ENCODE results near the gene KIDINS220. TPM values are rescaled to one million over a fixed set of nuclear protein-coding genes. Genes with fewer than 3 reads are reported as not detected.

Gene KIDINS220
- polyA plus RNA-seq, 1 donor from 2014 or later: 329 TPM

DNA sequence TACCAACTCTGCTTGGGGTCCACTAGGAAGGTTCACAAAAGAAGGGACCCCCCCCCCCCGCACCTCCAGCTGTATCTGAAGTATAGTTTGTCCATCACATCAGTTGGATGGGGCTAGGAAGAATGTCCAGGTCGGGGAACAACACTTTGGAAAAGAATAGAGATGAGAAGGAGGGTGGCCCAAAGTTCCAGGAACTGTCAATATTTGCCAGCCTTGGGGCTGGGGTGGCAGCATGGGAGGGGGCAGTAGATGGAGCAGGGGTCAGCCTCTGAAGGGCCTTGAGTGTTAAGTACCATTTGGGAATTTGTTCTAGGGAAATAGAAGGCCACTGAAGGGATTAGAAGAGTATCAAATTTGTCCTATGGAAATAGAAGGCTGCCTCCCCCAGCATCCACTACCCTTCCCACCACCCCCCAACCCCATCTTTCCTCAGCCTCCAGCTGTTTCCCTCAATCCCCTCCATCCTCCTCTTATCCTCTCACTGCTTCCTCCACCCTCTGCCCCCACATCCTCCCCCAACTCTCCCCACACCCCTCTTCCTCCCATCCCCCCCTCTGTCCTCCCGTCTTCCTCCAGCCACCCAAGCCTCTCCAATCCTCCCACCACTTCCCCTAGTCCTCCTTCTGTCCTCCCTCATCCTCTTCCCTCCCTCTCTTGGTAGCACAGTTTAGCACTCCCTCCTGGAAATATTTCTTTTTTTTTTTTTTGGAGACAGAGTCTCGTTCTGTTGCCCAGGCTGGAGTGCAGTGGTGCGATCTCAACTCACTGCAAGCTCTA, 2.0 kb upstream of the KIDINS220 start:
- H3K9me3 ChIP-seq (ENCODE audit: low read length): no peaks in the 10 kb centered on the region
- no peaks in the 10 kb centered on the region for H3K9me2 ChIP-seq (ENCODE audit: insufficient read depth, low read length)
- peaks cover 30% of the 10 kb centered on the region for H3K79me2 ChIP-seq (replicated peaks; ENCODE audit: insufficient read depth, low read length)
- TF ChIP-seq, protein P1, sequence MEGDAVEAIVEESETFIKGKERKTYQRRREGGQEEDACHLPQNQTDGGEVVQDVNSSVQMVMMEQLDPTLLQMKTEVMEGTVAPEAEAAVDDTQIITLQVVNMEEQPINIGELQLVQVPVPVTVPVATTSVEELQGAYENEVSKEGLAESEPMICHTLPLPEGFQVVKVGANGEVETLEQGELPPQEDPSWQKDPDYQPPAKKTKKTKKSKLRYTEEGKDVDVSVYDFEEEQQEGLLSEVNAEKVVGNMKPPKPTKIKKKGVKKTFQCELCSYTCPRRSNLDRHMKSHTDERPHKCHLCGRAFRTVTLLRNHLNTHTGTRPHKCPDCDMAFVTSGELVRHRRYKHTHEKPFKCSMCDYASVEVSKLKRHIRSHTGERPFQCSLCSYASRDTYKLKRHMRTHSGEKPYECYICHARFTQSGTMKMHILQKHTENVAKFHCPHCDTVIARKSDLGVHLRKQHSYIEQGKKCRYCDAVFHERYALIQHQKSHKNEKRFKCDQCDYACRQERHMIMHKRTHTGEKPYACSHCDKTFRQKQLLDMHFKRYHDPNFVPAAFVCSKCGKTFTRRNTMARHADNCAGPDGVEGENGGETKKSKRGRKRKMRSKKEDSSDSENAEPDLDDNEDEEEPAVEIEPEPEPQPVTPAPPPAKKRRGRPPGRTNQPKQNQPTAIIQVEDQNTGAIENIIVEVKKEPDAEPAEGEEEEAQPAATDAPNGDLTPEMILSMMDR (IDR thresholded peaks at IDR 0.05; ENCODE audit: poor library complexity, severe bottlenecking): no peak
- TF ChIP-seq RAD21 (conservative IDR thresholded peaks at IDR 0.05) (no peak), EZH2 (IDR thresholded peaks at IDR 0.05; ENCODE audit: borderline replicate concordance, insufficient read depth, low read length, poor library complexity, severe bottlenecking) (no peak), EP300 (conservative IDR thresholded peaks at IDR 0.05; ENCODE audit: poor library complexity, severe bottlenecking) (no peak), SMC3 (conservative IDR thresholded peaks at IDR 0.05; ENCODE audit: poor library complexity) (no peak), POLR2AphosphoS5 (IDR thresholded peaks at IDR 0.05) (no peak), TAF1 (IDR thresholded peaks at IDR 0.05; ENCODE audit: low read depth) (no peak), MXI1 (conservative IDR thresholded peaks at IDR 0.05; ENCODE audit: poor library complexity, severe bottlenecking) (no peak)
- TF ChIP-seq, protein P2, sequence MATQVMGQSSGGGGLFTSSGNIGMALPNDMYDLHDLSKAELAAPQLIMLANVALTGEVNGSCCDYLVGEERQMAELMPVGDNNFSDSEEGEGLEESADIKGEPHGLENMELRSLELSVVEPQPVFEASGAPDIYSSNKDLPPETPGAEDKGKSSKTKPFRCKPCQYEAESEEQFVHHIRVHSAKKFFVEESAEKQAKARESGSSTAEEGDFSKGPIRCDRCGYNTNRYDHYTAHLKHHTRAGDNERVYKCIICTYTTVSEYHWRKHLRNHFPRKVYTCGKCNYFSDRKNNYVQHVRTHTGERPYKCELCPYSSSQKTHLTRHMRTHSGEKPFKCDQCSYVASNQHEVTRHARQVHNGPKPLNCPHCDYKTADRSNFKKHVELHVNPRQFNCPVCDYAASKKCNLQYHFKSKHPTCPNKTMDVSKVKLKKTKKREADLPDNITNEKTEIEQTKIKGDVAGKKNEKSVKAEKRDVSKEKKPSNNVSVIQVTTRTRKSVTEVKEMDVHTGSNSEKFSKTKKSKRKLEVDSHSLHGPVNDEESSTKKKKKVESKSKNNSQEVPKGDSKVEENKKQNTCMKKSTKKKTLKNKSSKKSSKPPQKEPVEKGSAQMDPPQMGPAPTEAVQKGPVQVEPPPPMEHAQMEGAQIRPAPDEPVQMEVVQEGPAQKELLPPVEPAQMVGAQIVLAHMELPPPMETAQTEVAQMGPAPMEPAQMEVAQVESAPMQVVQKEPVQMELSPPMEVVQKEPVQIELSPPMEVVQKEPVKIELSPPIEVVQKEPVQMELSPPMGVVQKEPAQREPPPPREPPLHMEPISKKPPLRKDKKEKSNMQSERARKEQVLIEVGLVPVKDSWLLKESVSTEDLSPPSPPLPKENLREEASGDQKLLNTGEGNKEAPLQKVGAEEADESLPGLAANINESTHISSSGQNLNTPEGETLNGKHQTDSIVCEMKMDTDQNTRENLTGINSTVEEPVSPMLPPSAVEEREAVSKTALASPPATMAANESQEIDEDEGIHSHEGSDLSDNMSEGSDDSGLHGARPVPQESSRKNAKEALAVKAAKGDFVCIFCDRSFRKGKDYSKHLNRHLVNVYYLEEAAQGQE (IDR thresholded peaks at IDR 0.05; ENCODE audit: borderline replicate concordance): no peak
- no peaks in the 10 kb centered on the region for H3K36me3 ChIP-seq (ENCODE audit: insufficient read depth, low read length)
- no peak overlapping the region for H3K4me3 ChIP-seq (ENCODE audit: low read length)
- H3F3A ChIP-seq (ENCODE audit: insufficient read depth, low read length, poor library complexity, severe bottlenecking): no peaks in the 10 kb centered on the region
- no peaks in the 10 kb centered on the region for H3K27me3 ChIP-seq (ENCODE audit: insufficient read depth, low read depth, low read length)
- no peak overlapping the region for H2AFZ ChIP-seq (ENCODE audit: low read depth, low read length)
- H3K4me2 ChIP-seq (ENCODE audit: low read length): no peak overlapping the region
- no peak overlapping the region for H3K9ac ChIP-seq (ENCODE audit: low read length)
- peaks cover 5% of the 10 kb centered on the region for H4K20me1 ChIP-seq (ENCODE audit: insufficient read depth)
- no peak overlapping the region for H3K27ac ChIP-seq (ENCODE audit: low read length)

DNA sequence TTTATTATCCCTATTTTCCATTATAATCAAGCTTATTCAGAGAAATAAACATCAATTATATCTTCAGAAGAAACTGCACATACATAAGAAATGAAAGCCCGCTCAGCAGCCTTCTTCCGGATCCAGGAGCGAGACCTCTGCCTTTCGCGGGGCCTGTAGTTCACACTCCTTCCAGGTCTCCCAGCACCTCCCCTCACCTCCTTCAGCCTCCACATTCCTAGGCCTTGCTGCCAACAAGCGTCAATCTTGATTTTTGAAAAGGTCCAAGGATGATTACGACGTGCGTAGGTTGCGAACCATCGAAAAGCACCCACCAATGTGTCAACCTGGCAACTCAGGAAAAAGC, 355 bp upstream of the KIDINS220 start:
- H3K9me2 ChIP-seq (ENCODE audit: insufficient read depth, low read length): no peaks in the 10 kb centered on the region
- H3K27me3 ChIP-seq (ENCODE audit: insufficient read depth, low read depth, low read length): no peaks in the 10 kb centered on the region
- peak overlapping the region; percentile 94 for H3K4me3 ChIP-seq (ENCODE audit: low read length)
- no peaks in the 10 kb centered on the region for H3K9me3 ChIP-seq (ENCODE audit: low read length)
- H3K27ac ChIP-seq (ENCODE audit: low read length): no peak overlapping the region
- H2AFZ ChIP-seq (ENCODE audit: low read depth, low read length): no peak overlapping the region
- H3K36me3 ChIP-seq (ENCODE audit: insufficient read depth, low read length): no peaks in the 10 kb centered on the region
- peaks cover 46% of the 10 kb centered on the region for H3K79me2 ChIP-seq (replicated peaks; ENCODE audit: insufficient read depth, low read length)
- H3K9ac ChIP-seq (ENCODE audit: low read length): no peak overlapping the region
- H3K4me2 ChIP-seq (ENCODE audit: low read length): no peak overlapping the region
- no peaks in the 10 kb centered on the region for H3F3A ChIP-seq (ENCODE audit: insufficient read depth, low read length, poor library complexity, severe bottlenecking)
- peaks cover 20% of the 10 kb centered on the region for H4K20me1 ChIP-seq (ENCODE audit: insufficient read depth)
- TF ChIP-seq, protein P1 (IDR thresholded peaks at IDR 0.05; ENCODE audit: poor library complexity, severe bottlenecking): no peak
- TF ChIP-seq RAD21 (conservative IDR thresholded peaks at IDR 0.05): no peak
- TF ChIP-seq POLR2AphosphoS5 (IDR thresholded peaks at IDR 0.05): no peak
- TF ChIP-seq, protein P2 (IDR thresholded peaks at IDR 0.05; ENCODE audit: borderline replicate concordance): no peak
- TF ChIP-seq EP300 (conservative IDR thresholded peaks at IDR 0.05; ENCODE audit: poor library complexity, severe bottlenecking): no peak
- TF ChIP-seq MXI1 (conservative IDR thresholded peaks at IDR 0.05; ENCODE audit: poor library complexity, severe bottlenecking): no peak
- no peak for TF ChIP-seq SMC3 (conservative IDR thresholded peaks at IDR 0.05; ENCODE audit: poor library complexity)
- no peak for TF ChIP-seq EZH2 (IDR thresholded peaks at IDR 0.05; ENCODE audit: borderline replicate concordance, insufficient read depth, low read length, poor library complexity, severe bottlenecking)
- TF ChIP-seq TAF1 (IDR thresholded peaks at IDR 0.05; ENCODE audit: low read depth): no peak
